ENCODE measurements around the gene LGALS3BP. TPM values are rescaled to one million over a fixed set of nuclear protein-coding genes. Genes with fewer than 3 reads are reported as not detected.

Gene LGALS3BP
- total RNA-seq, 1 donor from 2014 or later: 24.3 TPM

GRCh38 chr17:78940258-78940657 is 39.5 kb downstream of the LGALS3BP start:
- H3K36me3 Mint-ChIP-seq (ENCODE audit: low read depth): no peaks in the 10 kb centered on the region

GRCh38 chr17:78939615-78940014 is 40.1 kb downstream of the LGALS3BP start:
- H3K9me3 Mint-ChIP-seq: no peaks in the 10 kb centered on the region
- no peaks in the 10 kb centered on the region for H3K27me3 Mint-ChIP-seq (ENCODE audit: low read depth)
- H3K27ac Mint-ChIP-seq (ENCODE audit: unreplicated experiment): no peak overlapping the region
- peaks cover 5% of the 10 kb centered on the region for H3K4me1 Mint-ChIP-seq
- no peaks in the 10 kb centered on the region for H3K36me3 Mint-ChIP-seq (ENCODE audit: low read depth)
- TF ChIP-seq CTCF (conservative IDR thresholded peaks at IDR 0.05): no peak
- DNase-seq (ENCODE audit: low read depth, low spot score): no peak
- no peak overlapping the region for H3K4me3 Mint-ChIP-seq

More at GRCh38 chr17:78940258-78940657, 39.5 kb downstream of the LGALS3BP start:
- H3K4me1 Mint-ChIP-seq: peaks cover 5% of the 10 kb centered on the region
- no peak for DNase-seq (ENCODE audit: low read depth, low spot score)
- no peaks in the 10 kb centered on the region for H3K27me3 Mint-ChIP-seq (ENCODE audit: low read depth)
- no peak overlapping the region for H3K4me3 Mint-ChIP-seq
- no peaks in the 10 kb centered on the region for H3K9me3 Mint-ChIP-seq
- no peak for TF ChIP-seq CTCF (conservative IDR thresholded peaks at IDR 0.05)
- peak overlapping the region; percentile 57 for H3K27ac Mint-ChIP-seq (ENCODE audit: unreplicated experiment)

DNA sequence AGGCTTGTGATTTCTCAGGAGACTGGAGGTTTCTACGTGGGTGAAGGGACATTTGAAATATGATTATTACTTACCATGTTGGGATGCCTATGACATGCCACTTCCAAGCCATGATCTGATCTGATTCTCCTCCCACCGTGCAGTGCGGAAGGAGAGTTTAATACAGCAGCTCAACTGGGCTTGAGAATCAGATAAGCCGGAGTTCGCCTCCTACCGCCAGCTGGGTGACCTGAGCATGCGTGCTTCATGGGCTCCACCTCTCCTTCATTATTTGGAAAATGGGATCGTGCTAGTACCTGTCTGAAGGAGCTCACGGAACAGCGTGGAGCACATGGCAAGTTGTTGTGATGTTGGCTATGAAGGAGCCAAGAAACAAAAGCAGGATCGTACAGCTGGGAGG is 42.2 kb downstream of the LGALS3BP start:
- Mint-ChIP-seq H3K27me3 (ENCODE audit: low read depth) (no peaks in the 10 kb centered on the region), H3K4me3 (no peak overlapping the region), H3K9me3 (no peaks in the 10 kb centered on the region), H3K4me1 (peaks cover 14% of the 10 kb centered on the region), H3K27ac (ENCODE audit: unreplicated experiment) (no peak overlapping the region), H3K36me3 (ENCODE audit: low read depth) (no peaks in the 10 kb centered on the region)
- DNase-seq (ENCODE audit: low read depth, low spot score): no peak
- TF ChIP-seq CTCF (conservative IDR thresholded peaks at IDR 0.05): no peak

DNA sequence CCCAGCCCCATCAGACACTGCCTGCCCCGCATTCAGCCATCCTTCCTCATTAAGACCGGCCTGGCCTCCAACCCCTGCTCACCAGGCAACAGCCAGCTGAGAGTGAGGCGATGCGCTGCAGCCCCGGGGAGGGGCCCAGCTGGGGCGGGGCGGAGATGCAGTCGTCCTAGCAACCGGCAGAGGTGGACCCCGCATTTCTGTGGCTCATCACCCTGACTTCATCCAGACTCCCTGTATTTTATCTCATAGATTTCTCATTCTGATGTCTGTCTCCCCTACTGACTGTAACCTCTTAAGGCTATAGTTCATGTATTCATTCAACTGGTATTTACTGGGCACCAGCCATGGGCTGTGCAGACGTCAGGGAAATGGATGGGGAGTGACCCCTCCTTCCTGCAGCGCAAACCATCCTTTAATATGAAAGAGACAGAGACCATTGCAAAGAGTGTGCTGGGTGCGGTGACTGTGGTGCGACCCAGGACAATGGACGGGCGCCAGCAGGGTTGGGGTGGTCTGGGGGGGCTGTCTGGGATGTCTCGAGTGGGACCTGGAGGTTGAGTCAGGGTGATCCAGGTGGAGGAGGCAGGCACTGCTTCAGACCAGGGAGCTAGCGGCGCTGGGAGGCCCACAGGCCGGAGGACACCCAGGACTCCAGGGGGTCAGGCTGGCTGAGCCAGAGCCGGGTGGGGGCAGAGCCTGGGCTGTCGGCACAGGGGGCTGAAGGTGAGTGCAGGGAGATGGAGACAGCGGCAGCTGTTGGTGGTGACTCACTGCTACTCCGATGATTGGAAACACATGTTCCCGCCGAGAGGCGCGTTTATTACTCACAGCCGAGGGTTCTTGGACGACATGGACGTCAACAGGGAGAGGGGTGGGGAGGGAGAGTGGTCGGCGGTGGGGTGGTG is 44.1 kb downstream of the LGALS3BP start:
- Mint-ChIP-seq H3K36me3 (ENCODE audit: low read depth) (no peaks in the 10 kb centered on the region), H3K27ac (ENCODE audit: unreplicated experiment) (peak overlapping the region; percentile 60), H3K4me1 (peaks cover 14% of the 10 kb centered on the region), H3K4me3 (no peak overlapping the region), H3K27me3 (ENCODE audit: low read depth) (no peaks in the 10 kb centered on the region), H3K9me3 (no peaks in the 10 kb centered on the region)
- TF ChIP-seq CTCF (conservative IDR thresholded peaks at IDR 0.05): no peak
- DNase-seq (ENCODE audit: low read depth, low spot score): no peak

DNA sequence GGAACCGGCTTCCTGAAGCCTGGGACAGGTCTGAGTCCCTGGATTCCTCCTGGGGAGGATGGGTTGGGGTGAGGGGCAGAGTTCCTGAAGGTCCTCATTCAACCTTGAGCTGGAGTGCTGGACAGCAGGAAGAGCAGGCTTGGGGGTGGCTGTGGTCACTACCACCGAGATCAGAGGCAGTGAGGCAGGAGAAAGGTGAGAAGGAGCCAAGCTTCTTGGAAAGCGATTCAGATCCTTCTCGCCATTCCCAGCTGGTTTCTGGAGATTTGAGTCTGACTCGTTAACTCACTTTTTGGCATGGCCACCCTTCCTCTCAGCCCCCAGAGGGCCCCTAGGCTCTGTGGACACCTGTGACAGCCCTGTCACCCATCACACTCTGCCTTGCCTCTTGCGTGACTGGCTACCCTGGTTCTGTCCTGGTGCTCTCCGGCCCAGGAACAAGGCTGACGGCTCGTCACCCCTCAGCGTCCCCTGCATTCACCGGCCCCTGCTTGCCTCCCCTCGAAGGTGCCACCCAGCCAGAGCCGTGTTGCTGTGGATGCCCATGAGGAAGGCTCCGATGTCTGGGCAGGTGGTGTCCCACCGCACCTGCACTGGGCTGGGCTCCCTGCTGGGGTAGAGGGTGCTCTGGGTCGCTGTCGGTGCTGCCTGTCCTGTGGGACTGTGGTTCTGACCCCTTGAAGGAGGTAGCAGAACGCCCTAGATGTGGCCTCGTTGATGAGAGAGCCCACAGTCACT is 44.9 kb downstream of the LGALS3BP start:
- H3K4me3 Mint-ChIP-seq: no peak overlapping the region
- no peak for DNase-seq (ENCODE audit: low read depth, low spot score)

More for the DNA sequence above, 44.9 kb downstream of the LGALS3BP start:
- Mint-ChIP-seq H3K9me3 (no peaks in the 10 kb centered on the region), H3K27ac (ENCODE audit: unreplicated experiment) (no peak overlapping the region), H3K4me1 (peaks cover 14% of the 10 kb centered on the region), H3K36me3 (ENCODE audit: low read depth) (no peaks in the 10 kb centered on the region), H3K27me3 (ENCODE audit: low read depth) (no peaks in the 10 kb centered on the region)
- TF ChIP-seq CTCF (conservative IDR thresholded peaks at IDR 0.05): no peak
